MCF 10A (cell line): Measurements from ENCODE around the gene PARD3. TPM values are rescaled to one million over a fixed set of nuclear protein-coding genes. Genes with fewer than 3 reads are reported as not detected.
A peak's percentile ranks its signal among the peaks of the same experiment; 100 is the strongest.

Experiments
- BruUV-seq: library from RNA; stranded (reverse); fragments of 400-500 nt; replicated peaks from 2 replicates; lab custom pipeline; 2021; lab: Mats Ljungman, UMichigan
- CTCF ChIA-PET: fragments of 300-600 bp; sonication (Branson Sonifier 250); formaldehyde crosslinking; extraction: SDS; loops from one replicate; lab custom pipeline; 2021; ENCODE audit warnings: antibody characterized with exemption, inconsistent platforms; lab: Yijun Ruan, JAX
- POLR2A ChIA-PET: fragments of 300-600, 350-650 bp; sonication (Branson Sonifier 250); formaldehyde crosslinking; extraction: SDS; loops from one replicate; lab custom pipeline; 2020; ENCODE audit warnings: antibody characterized with exemption, inconsistent platforms; lab: Yijun Ruan, JAX
- DNase-seq: peaks from one replicate; pipeline ENCODE4 v3.0.0-alpha.2; 2018; ENCODE audit not compliant: unreplicated experiment
- H3K27ac Mint-ChIP-seq: one replicate; pipeline ENCODE4 v1.8.0; 2022; ENCODE audit warnings: mild to moderate bottlenecking, low read depth, mixed read lengths; ENCODE audit not compliant: unreplicated experiment
- H3K27me3 Mint-ChIP-seq: one replicate; pipeline ENCODE4 v1.8.0; 2022; ENCODE audit warnings: mixed read lengths; ENCODE audit not compliant: insufficient read depth, unreplicated experiment
- H3K36me3 Mint-ChIP-seq: one replicate; pipeline ENCODE4 v1.8.0; 2022; ENCODE audit warnings: mild to moderate bottlenecking, moderate library complexity, mixed read lengths; ENCODE audit not compliant: insufficient read depth, unreplicated experiment
- H3K4me1 Mint-ChIP-seq: one replicate; pipeline ENCODE4 v1.8.0; 2022; ENCODE audit warnings: mixed read lengths; ENCODE audit not compliant: insufficient read depth, unreplicated experiment
- H3K4me3 Mint-ChIP-seq: one replicate; pipeline ENCODE4 v1.8.0; 2022; ENCODE audit warnings: mild to moderate bottlenecking, moderate library complexity, mixed read lengths; ENCODE audit not compliant: unreplicated experiment
- H3K9me3 Mint-ChIP-seq: one replicate; pipeline ENCODE4 v1.8.0; 2022; ENCODE audit warnings: mixed read lengths; ENCODE audit not compliant: unreplicated experiment
- CTCF ChIP-seq: fragments of 200-600 bp; IDR thresholded peaks from one replicate; pipeline ENCODE4 v1.8.0; 2022; ENCODE audit warnings: antibody characterized with exemption, mild to moderate bottlenecking; ENCODE audit not compliant: unreplicated experiment
- intact Hi-C: fragments of 100-400 bp; cut with micrococcal nuclease; formaldehyde crosslinking; loops from 2 replicates; pipeline ENCODE4 v1.14.1; 2022
- total RNA-seq: library from RNA; stranded (reverse); gene quantifications from 2 replicates; pipeline ENCODE4 v1.2.3, GENCODE V29; 2022

PARD3 gene
- total RNA-seq, 1 experiment from 2014 or later, result 70.0 TPM

- intact Hi-C loops, result no loop called here
- ChIA-PET POLR2A (interaction anchor here (0.6 to 1.3 kb wide), 4 partner anchors 9 to 48 kb away, joined by 3 to 5 read pairs (median 4); no protein-coding TSS in a partner anchor), CTCF (interaction anchor here (1.3 kb wide), 1 partner anchor 26 kb away, joined by 3 read pairs; no protein-coding TSS in a partner anchor)
- DNase-seq, result no peak
- Mint-ChIP-seq H3K27ac (peak overlapping the region; percentile 72), H3K9me3 (peaks cover 6% of the 10 kb centered on the region), H3K4me3 (no peak overlapping the region), H3K36me3 (peaks cover 13% of the 10 kb centered on the region), H3K4me1 (peaks cover 57% of the 10 kb centered on the region), H3K27me3 (no peaks in the 10 kb centered on the region)
- no peak for TF ChIP-seq CTCF
- BruUV-seq, result no TSS peak
These were observed 116.8 kb downstream of the PARD3 start for GRCh38 chr10:34698248-34698831.

- Mint-ChIP-seq H3K27me3 (no peaks in the 10 kb centered on the region), H3K36me3 (peaks cover 8% of the 10 kb centered on the region), H3K9me3 (peaks cover 2% of the 10 kb centered on the region), H3K4me3 (no peak overlapping the region), H3K4me1 (peaks cover 53% of the 10 kb centered on the region), H3K27ac (peak overlapping the region; percentile 72)
- CTCF ChIA-PET, result interaction anchor here (1.3 kb wide), 1 partner anchor 27 kb away, joined by 3 read pairs; no protein-coding TSS in a partner anchor
- BruUV-seq, result no TSS peak
- no peak for TF ChIP-seq CTCF
- POLR2A ChIA-PET, result interaction anchor here (0.6 kb wide), 2 partner anchors 25 to 36 kb away, joined by 3 to 4 read pairs; no protein-coding TSS in a partner anchor
- intact Hi-C loops, result no loop called here
- DNase-seq, result no peak
These were observed 117.5 kb downstream of the PARD3 start for GRCh38 chr10:34697351-34698247.

- intact Hi-C loops, result no loop called here
- peaks cover 13% of the 10 kb centered on the region for H3K36me3 Mint-ChIP-seq
- POLR2A ChIA-PET, result no interaction called here
- H3K4me3 Mint-ChIP-seq, result no peak overlapping the region
- CTCF ChIA-PET, result no interaction called here
- peaks cover 50% of the 10 kb centered on the region for H3K4me1 Mint-ChIP-seq
- TF ChIP-seq CTCF, result no peak
- no TSS peak for BruUV-seq
- H3K9me3 Mint-ChIP-seq, result no peaks in the 10 kb centered on the region
- peak; percentile 66 for DNase-seq
- no peaks in the 10 kb centered on the region for H3K27me3 Mint-ChIP-seq
- no peak overlapping the region for H3K27ac Mint-ChIP-seq
These were observed 118.7 kb downstream of the PARD3 start for GRCh38 chr10:34696423-34696822.

GRCh38 chr10:34690383-34691049 lies 124.6 kb downstream of the PARD3 start:
- DNase-seq, result no peak
- H3K4me1 Mint-ChIP-seq, result peaks cover 13% of the 10 kb centered on the region
- H3K27me3 Mint-ChIP-seq, result no peaks in the 10 kb centered on the region
- TF ChIP-seq CTCF, result no peak
- ChIA-PET CTCF (no interaction called here), POLR2A (no interaction called here)
- no peaks in the 10 kb centered on the region for H3K9me3 Mint-ChIP-seq
- intact Hi-C loops, result no loop called here
- H3K4me3 Mint-ChIP-seq, result no peak overlapping the region
- no TSS peak for BruUV-seq
- no peak overlapping the region for H3K27ac Mint-ChIP-seq
- H3K36me3 Mint-ChIP-seq, result peaks cover 9% of the 10 kb centered on the region
